K562 (cell line): ENCODE data around the gene CHML. TPM values are rescaled to one million over a fixed set of nuclear protein-coding genes. Genes with fewer than 3 reads are reported as not detected.
A peak's percentile ranks its signal among the peaks of the same experiment; 100 is the strongest.

Experiments used
- ASH1L ChIP-seq: fragments of 450-650 bp; IDR thresholded peaks from 2 replicates; pipeline ENCODE4 v1.6.1; 2018; ENCODE audit warnings: borderline replicate concordance, mild to moderate bottlenecking, low read depth; ENCODE audit not compliant: partially characterized antibody
- CREB1 ChIP-seq, 2 experiments: sonication (generic) in 1 of 2; formaldehyde crosslinking in 1 of 2; IDR thresholded peaks; 2 replicates each; pipeline versions ENCODE4 v1.6.1 to v1.8.0; 2012 to 2022; ENCODE audit warnings: inconsistent platforms in 1 of 2, mild to moderate bottlenecking in 1 of 2, missing genetic modification reagents in 1 of 2, moderate library complexity in 1 of 2
- FOXJ2 ChIP-seq: fragments of 200-800 bp; sonication (Bioruptor generic); IDR thresholded peaks from 2 replicates; pipeline ENCODE4 v1.6.1; 2016; ENCODE audit warnings: missing genetic modification characterization, missing compliant biosample characterization
- L3MBTL2 ChIP-seq: fragments of 450-650 bp; IDR thresholded peaks from 2 replicates; pipeline ENCODE4 v1.6.1; 2016; ENCODE audit warnings: mild to moderate bottlenecking, moderate library complexity
- NELFE ChIP-seq: IDR thresholded peaks from 2 replicates; pipeline ENCODE4 v1.6.1; 2011; ENCODE audit warnings: mild to moderate bottlenecking; ENCODE audit not compliant: insufficient read depth, insufficient read length
- NFIC ChIP-seq: fragments of 450-650 bp; IDR thresholded peaks from 2 replicates; pipeline ENCODE4 v1.6.1; 2017; ENCODE audit warnings: mild to moderate bottlenecking, inconsistent platforms
- NFIX ChIP-seq: fragments of 250-450 bp; sonication (Bioruptor Pico); IDR thresholded peaks from 2 replicates; pipeline ENCODE4 v1.4.0; 2020; ENCODE audit warnings: low read depth, mild to moderate bottlenecking, moderate library complexity
- PHF20 ChIP-seq: fragments of 450-650 bp; IDR thresholded peaks from 2 replicates; pipeline ENCODE4 v1.6.1; 2018; ENCODE audit not compliant: partially characterized antibody
- PHF8 ChIP-seq: fragments of 200-600 bp; sonication (generic); IDR thresholded peaks from 2 replicates; pipeline ENCODE4 v1.6.1; 2012; ENCODE audit warnings: mixed run types, mild to moderate bottlenecking, inconsistent platforms, low read length, moderate library complexity, borderline replicate concordance
- RBFOX2 ChIP-seq: fragments of 200-400 bp; formaldehyde crosslinking; IDR thresholded peaks from 2 replicates; pipeline ENCODE4 v1.6.1; 2017; ENCODE audit warnings: low read depth, mild to moderate bottlenecking, low read length, moderate library complexity
- SAP30 ChIP-seq: fragments of 200-600 bp; sonication (generic); IDR thresholded peaks from 2 replicates; pipeline ENCODE4 v1.6.1; 2012; ENCODE audit warnings: borderline replicate concordance, low read depth, mild to moderate bottlenecking, moderate library complexity, low read length, control low read depth, inconsistent platforms; ENCODE audit not compliant: insufficient read depth, poor library complexity, severe bottlenecking
- TBP ChIP-seq: optimal IDR thresholded peaks from 2 replicates; pipeline ENCODE3; 2011; ENCODE audit warnings: low read depth, low read length, improper control_type of control experiment
- U2AF1 ChIP-seq: fragments of 200-400 bp; formaldehyde crosslinking; optimal IDR thresholded peaks from 2 replicates; pipeline ENCODE3; 2017; ENCODE audit warnings: mild to moderate bottlenecking, low read depth, low read length, moderate library complexity
- YY1 ChIP-seq, 3 experiments: IDR thresholded peaks; 2 replicates each; pipeline ENCODE4 v1.6.1; 2011; ENCODE audit warnings: low read length in 2 of 3, mild to moderate bottlenecking in 2 of 3, moderate library complexity in 2 of 3, borderline replicate concordance in 1 of 3, control low read depth in 1 of 3, low read depth in 1 of 3; ENCODE audit not compliant: insufficient read depth in 3 of 3, insufficient replicate concordance in 2 of 3, control insufficient read depth in 1 of 3, insufficient read length in 1 of 3; ENCODE audit errors: extremely low read depth in 1 of 3
- polyA plus RNA-seq, 8 experiments: library from polyadenylated mRNA; depleted of rRNA in 4 of 8; stranded (reverse) in 5 of 8; unstranded in 3 of 8; fragments of >200 nt; fragmentation: Nextera tagmentation in 2 of 8; fragmentation: Illumina TruSeq in 1 of 8; extraction: Ambion mirVana in 2 of 8; extraction: Trizol in 1 of 8; gene quantifications; 2 replicates each; pipeline versions ENCODE4 v1.2.1 to v1.2.3, GENCODE V29; 2011 to 2014; ENCODE audit warnings: inconsistent platforms in 1 of 8, missing spikeins in 1 of 8
- total RNA-seq, 7 experiments: library from RNA; depleted of rRNA in 6 of 7; stranded (reverse); fragments of >200 nt in 6 of 7; fragmentation: Illumina TruSeq in 2 of 7; extraction: Trizol in 2 of 7; gene quantifications; 2 replicates each; pipeline versions ENCODE4 v1.2.1 to v1.2.3, GENCODE V29; 2011 to 2021; ENCODE audit warnings: low replicate concordance in 1 of 7
- TF ChIP-seq, protein P1 (sequence below): fragments of 250-450 bp; sonication (Bioruptor Pico); IDR thresholded peaks from 2 replicates; pipeline ENCODE4 v1.9.0; 2021; ENCODE audit warnings: mild to moderate bottlenecking, inconsistent platforms
- TF ChIP-seq, protein P2 (sequence below): sonication (generic); formaldehyde crosslinking; IDR thresholded peaks from 2 replicates; pipeline ENCODE4 v1.8.0; 2022; ENCODE audit warnings: missing genetic modification reagents, mild to moderate bottlenecking, borderline replicate concordance
- TF ChIP-seq, protein P3 (sequence below): fragments of 450-650 bp; IDR thresholded peaks from 2 replicates; pipeline ENCODE4 v1.6.1; 2017; ENCODE audit warnings: antibody characterized with exemption, mild to moderate bottlenecking

The CHML gene
- total and polyA plus RNA-seq, 9 of the 15 experiments (the other 6 are each of a cell fraction or from before 2014, with no cell fraction given): 13.0 to 88.3 (median 62.8) TPM

DNA sequence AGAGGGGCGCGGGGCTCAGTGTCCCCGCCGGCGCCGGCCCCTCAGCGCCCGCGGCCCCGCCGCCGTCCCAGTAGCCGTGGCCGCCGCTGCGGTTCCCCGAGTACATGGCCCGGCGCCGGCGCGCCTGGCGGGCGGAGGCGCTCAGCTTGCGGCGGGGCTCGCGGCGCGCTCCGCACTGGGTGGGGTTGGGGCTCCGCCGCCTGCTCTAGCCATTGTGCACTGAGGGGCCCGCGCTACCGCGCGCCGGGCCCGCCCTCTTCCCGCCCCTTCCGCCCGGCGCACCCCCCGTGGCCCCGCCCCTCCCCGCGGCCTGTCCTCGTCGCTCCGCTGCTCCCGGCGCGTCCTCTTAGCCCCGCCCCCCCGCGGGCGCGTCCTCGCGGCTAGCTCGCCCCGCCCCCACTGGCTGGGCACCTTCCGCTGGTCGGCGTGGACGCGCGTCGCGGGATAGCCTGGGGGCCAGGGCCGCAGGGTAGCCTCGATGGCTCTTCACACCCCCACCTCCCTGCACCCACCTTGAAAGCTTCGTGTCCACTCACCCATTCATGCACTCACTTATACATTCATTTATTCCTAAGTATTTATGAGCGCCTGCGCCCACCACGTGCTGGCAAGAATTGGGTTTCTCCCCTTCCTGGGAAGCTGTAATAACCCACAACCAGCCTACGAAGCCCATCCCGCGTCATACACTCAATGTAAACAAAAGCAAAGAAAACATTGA lies at the start of gene CHML, which contains the start of gene OPN3 (continued):
- TF ChIP-seq, protein P1, sequence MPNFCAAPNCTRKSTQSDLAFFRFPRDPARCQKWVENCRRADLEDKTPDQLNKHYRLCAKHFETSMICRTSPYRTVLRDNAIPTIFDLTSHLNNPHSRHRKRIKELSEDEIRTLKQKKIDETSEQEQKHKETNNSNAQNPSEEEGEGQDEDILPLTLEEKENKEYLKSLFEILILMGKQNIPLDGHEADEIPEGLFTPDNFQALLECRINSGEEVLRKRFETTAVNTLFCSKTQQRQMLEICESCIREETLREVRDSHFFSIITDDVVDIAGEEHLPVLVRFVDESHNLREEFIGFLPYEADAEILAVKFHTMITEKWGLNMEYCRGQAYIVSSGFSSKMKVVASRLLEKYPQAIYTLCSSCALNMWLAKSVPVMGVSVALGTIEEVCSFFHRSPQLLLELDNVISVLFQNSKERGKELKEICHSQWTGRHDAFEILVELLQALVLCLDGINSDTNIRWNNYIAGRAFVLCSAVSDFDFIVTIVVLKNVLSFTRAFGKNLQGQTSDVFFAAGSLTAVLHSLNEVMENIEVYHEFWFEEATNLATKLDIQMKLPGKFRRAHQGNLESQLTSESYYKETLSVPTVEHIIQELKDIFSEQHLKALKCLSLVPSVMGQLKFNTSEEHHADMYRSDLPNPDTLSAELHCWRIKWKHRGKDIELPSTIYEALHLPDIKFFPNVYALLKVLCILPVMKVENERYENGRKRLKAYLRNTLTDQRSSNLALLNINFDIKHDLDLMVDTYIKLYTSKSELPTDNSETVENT (CRISPR knock-in tag): peak; percentile 87
- TF ChIP-seq YY1 (IDR thresholded peaks at IDR 0.05; ENCODE audit: borderline replicate concordance in 1 of 3, control insufficient read depth in 1 of 3, extremely low read depth in 1 of 3, insufficient read depth in 3 of 3, insufficient read length in 1 of 3, insufficient replicate concordance in 2 of 3, low read depth in 1 of 3, low read length in 2 of 3) (peak; percentile 7 to 88 (median 85)), SAP30 (peak; percentile 15), TBP (peak; percentile 94), ASH1L (no peak), L3MBTL2 (peak; percentile 94), NFIX (CRISPR knock-in tag) (no peak), U2AF1 (peak; percentile 46), FOXJ2 (tag) (no peak), PHF20 (peak; percentile 61), RBFOX2 (peak; percentile 88), CREB1 (IDR thresholded peaks at IDR 0.05) (peak; percentile 79; the same call in 1 of the 2 replicates), CREB1 (CRISPR knock-in tag; IDR thresholded peaks at IDR 0.05) (peak; percentile 56; the same call in 1 of the 2 replicates), PHF8 (peak; percentile 89; the same call in 1 of the 2 replicates), NELFE (peak; percentile 53), NFIC (no peak)
- TF ChIP-seq, protein P2, sequence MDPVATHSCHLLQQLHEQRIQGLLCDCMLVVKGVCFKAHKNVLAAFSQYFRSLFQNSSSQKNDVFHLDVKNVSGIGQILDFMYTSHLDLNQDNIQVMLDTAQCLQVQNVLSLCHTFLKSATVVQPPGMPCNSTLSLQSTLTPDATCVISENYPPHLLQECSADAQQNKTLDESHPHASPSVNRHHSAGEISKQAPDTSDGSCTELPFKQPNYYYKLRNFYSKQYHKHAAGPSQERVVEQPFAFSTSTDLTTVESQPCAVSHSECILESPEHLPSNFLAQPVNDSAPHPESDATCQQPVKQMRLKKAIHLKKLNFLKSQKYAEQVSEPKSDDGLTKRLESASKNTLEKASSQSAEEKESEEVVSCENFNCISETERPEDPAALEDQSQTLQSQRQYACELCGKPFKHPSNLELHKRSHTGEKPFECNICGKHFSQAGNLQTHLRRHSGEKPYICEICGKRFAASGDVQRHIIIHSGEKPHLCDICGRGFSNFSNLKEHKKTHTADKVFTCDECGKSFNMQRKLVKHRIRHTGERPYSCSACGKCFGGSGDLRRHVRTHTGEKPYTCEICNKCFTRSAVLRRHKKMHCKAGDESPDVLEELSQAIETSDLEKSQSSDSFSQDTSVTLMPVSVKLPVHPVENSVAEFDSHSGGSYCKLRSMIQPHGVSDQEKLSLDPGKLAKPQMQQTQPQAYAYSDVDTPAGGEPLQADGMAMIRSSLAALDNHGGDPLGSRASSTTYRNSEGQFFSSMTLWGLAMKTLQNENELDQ: no peak
- TF ChIP-seq, protein P3, sequence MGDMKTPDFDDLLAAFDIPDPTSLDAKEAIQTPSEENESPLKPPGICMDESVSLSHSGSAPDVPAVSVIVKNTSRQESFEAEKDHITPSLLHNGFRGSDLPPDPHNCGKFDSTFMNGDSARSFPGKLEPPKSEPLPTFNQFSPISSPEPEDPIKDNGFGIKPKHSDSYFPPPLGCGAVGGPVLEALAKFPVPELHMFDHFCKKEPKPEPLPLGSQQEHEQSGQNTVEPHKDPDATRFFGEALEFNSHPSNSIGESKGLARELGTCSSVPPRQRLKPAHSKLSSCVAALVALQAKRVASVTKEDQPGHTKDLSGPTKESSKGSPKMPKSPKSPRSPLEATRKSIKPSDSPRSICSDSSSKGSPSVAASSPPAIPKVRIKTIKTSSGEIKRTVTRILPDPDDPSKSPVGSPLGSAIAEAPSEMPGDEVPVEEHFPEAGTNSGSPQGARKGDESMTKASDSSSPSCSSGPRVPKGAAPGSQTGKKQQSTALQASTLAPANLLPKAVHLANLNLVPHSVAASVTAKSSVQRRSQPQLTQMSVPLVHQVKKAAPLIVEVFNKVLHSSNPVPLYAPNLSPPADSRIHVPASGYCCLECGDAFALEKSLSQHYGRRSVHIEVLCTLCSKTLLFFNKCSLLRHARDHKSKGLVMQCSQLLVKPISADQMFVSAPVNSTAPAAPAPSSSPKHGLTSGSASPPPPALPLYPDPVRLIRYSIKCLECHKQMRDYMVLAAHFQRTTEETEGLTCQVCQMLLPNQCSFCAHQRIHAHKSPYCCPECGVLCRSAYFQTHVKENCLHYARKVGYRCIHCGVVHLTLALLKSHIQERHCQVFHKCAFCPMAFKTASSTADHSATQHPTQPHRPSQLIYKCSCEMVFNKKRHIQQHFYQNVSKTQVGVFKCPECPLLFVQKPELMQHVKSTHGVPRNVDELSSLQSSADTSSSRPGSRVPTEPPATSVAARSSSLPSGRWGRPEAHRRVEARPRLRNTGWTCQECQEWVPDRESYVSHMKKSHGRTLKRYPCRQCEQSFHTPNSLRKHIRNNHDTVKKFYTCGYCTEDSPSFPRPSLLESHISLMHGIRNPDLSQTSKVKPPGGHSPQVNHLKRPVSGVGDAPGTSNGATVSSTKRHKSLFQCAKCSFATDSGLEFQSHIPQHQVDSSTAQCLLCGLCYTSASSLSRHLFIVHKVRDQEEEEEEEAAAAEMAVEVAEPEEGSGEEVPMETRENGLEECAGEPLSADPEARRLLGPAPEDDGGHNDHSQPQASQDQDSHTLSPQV: peak; percentile 81
